ENCODE data around the gene CRADD. TPM values are rescaled to one million over a fixed set of nuclear protein-coding genes. Genes with fewer than 3 reads are reported as not detected.

Gene CRADD
- total RNA-seq, 1 donor from 2014 or later, result 11.9 TPM

Other genes starting within 250 kb of the CRADD start
- 53.9 and 86.8 TPM in 2 replicates for gene UBE2N, start 235.4 kb upstream of the CRADD start, total RNA-seq
- 61.4 and 88.6 TPM in 2 replicates for gene MRPL42, start 209.9 kb upstream of the CRADD start, total RNA-seq
- 83.3 and 93.6 TPM in 2 replicates for gene SOCS2, start 104.7 kb upstream of the CRADD start, total RNA-seq